Measurements from ENCODE around the gene PLA2G4A. TPM values are rescaled to one million over a fixed set of nuclear protein-coding genes. Genes with fewer than 3 reads are reported as not detected.

The PLA2G4A gene
- total RNA-seq, 6 experiments from 2014 or later: 0.25 to 0.90 (median 0.45) TPM

- H3K36me3 Mint-ChIP-seq (ENCODE audit: low read depth): no peaks in the 10 kb centered on the region
- H3K4me1 Mint-ChIP-seq (ENCODE audit: low read depth): no peaks in the 10 kb centered on the region; the same call in 1 of the 2 replicates
- DNase-seq: no peak
- H3K27me3 Mint-ChIP-seq (ENCODE audit: insufficient read depth): no peaks in the 10 kb centered on the region
- H3K27ac Mint-ChIP-seq: no peak overlapping the region
- H3K9me3 Mint-ChIP-seq: no peaks in the 10 kb centered on the region
- H3K4me3 Mint-ChIP-seq: no peak overlapping the region
- TF ChIP-seq CTCF (IDR thresholded peaks at IDR 0.05): no peak
Measured at GRCh38 chr1:186899977-186900376, 71.2 kb downstream of the PLA2G4A start.

DNA sequence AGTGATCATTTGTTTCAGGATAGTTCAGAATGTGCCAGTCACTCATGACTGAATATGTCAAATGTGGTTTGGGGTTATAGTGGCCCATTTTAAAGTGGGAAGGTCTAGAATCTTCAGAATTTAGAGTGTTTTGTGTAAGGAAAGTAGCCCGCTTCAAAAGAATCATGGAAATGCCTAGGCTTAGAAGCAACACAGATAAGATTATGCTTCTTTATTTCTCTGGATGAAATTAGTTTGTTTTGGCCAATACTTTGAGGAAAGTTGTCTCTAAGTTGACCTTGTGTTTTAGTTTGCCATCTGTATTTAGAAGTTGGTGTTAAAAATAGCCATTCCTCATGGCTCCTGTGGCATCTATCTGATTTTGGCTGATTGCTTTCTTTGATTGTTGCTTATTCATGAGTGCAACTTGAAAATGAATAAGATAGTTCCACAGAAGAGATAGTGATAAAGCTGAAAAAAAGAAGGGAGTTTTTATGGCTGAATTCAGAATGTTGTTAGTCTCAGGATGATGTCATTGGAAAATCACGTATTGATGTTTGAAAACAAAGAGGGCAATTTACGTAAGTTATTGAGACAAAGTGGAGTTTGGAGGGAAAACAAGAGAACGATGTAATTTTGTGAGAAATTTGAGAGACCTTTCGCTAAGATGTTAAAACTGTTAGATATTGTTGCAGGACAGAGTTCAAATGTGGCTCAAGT is 71.9 kb downstream of the PLA2G4A start:
- no peak for DNase-seq
- no peak overlapping the region for H3K27ac Mint-ChIP-seq
- H3K27me3 Mint-ChIP-seq (ENCODE audit: insufficient read depth): no peaks in the 10 kb centered on the region
- H3K36me3 Mint-ChIP-seq (ENCODE audit: low read depth): no peaks in the 10 kb centered on the region
- H3K4me3 Mint-ChIP-seq: no peak overlapping the region
- no peaks in the 10 kb centered on the region for H3K9me3 Mint-ChIP-seq
- no peaks in the 10 kb centered on the region; the same call in 1 of the 2 replicates for H3K4me1 Mint-ChIP-seq (ENCODE audit: low read depth)
- TF ChIP-seq CTCF (IDR thresholded peaks at IDR 0.05): no peak

- no peaks in the 10 kb centered on the region for H3K27me3 Mint-ChIP-seq (ENCODE audit: insufficient read depth)
- no peaks in the 10 kb centered on the region; the same call in 1 of the 2 replicates for H3K4me1 Mint-ChIP-seq (ENCODE audit: low read depth)
- H3K36me3 Mint-ChIP-seq (ENCODE audit: low read depth): no peaks in the 10 kb centered on the region
- TF ChIP-seq CTCF (IDR thresholded peaks at IDR 0.05): no peak
- H3K9me3 Mint-ChIP-seq: no peaks in the 10 kb centered on the region
- DNase-seq: no peak
- no peak overlapping the region for H3K27ac Mint-ChIP-seq
- no peak overlapping the region for H3K4me3 Mint-ChIP-seq
Measured at GRCh38 chr1:186901631-186902030, 72.9 kb downstream of the PLA2G4A start.

GRCh38 chr1:186903374-186904136 is 74.8 kb downstream of the PLA2G4A start:
- TF ChIP-seq CTCF (IDR thresholded peaks at IDR 0.05): no peak
- no peak overlapping the region for H3K27ac Mint-ChIP-seq
- H3K4me1 Mint-ChIP-seq (ENCODE audit: low read depth): no peaks in the 10 kb centered on the region

DNA sequence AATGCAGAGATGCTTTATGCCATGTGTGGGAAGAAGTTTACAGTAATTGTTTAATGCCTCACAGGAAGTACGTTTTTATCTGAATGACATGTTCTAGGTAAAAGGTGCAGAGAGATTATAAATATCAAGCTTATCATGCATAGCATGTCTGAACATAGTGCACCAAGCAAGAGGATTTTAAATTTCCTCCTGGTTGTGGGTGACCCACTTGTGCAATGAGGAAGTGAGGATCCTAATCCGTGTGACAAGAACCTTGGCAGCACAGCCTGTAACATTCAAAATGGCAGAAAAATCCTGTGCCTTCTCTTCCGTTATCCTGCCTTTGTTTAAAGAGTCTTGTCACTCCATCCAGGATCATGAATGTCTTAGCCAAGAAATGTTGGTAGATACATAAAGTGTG is 75.6 kb downstream of the PLA2G4A start:
- H3K36me3 Mint-ChIP-seq (ENCODE audit: low read depth): no peaks in the 10 kb centered on the region

More at GRCh38 chr1:186903374-186904136, 74.8 kb downstream of the PLA2G4A start:
- Mint-ChIP-seq H3K4me3 (no peak overlapping the region), H3K27me3 (ENCODE audit: insufficient read depth) (no peaks in the 10 kb centered on the region), H3K36me3 (ENCODE audit: low read depth) (no peaks in the 10 kb centered on the region), H3K9me3 (no peaks in the 10 kb centered on the region)
- DNase-seq: no peak

More for the DNA sequence above, 75.6 kb downstream of the PLA2G4A start:
- no peaks in the 10 kb centered on the region for H3K4me1 Mint-ChIP-seq (ENCODE audit: low read depth)
- H3K27ac Mint-ChIP-seq: no peak overlapping the region
- DNase-seq: no peak
- no peak overlapping the region for H3K4me3 Mint-ChIP-seq
- TF ChIP-seq CTCF (IDR thresholded peaks at IDR 0.05): no peak
- no peaks in the 10 kb centered on the region for H3K27me3 Mint-ChIP-seq (ENCODE audit: insufficient read depth)
- H3K9me3 Mint-ChIP-seq: no peaks in the 10 kb centered on the region

Measured in HFFc6 (cell line).